Liver (tissue), 10 donors: ENCODE results near the gene EHD2. TPM values are rescaled to one million over a fixed set of nuclear protein-coding genes. Genes with fewer than 3 reads are reported as not detected.

Experiments used
- DNase-seq: peaks from one replicate; pipeline ENCODE4 v3.0.0-alpha.2; 2017; ENCODE audit warnings: low spot score
- H3K27ac ChIP-seq, 2 donors: one replicate each; pipeline ENCODE4 v1.7.0; 2013; ENCODE audit warnings: inconsistent platforms in 2 of 2, low read length in 2 of 2, control low read depth in 1 of 2, low read depth in 1 of 2, mild to moderate bottlenecking in 1 of 2
- H3K27me3 ChIP-seq, 4 donors: one replicate each; pipeline versions ENCODE4 v1.6.1 to v1.7.0; 2013; ENCODE audit warnings: low read length in 3 of 4, inconsistent platforms in 1 of 4, mild to moderate bottlenecking in 1 of 4, moderate library complexity in 1 of 4; ENCODE audit not compliant: control insufficient read depth in 4 of 4, insufficient read depth in 4 of 4
- H3K36me3 ChIP-seq, 4 donors: one replicate each; pipeline versions ENCODE4 v1.6.1 to v1.7.0; 2013; ENCODE audit warnings: low read length in 3 of 4, mild to moderate bottlenecking in 3 of 4, low read depth in 1 of 4, moderate library complexity in 1 of 4; ENCODE audit not compliant: control insufficient read depth in 4 of 4, insufficient read depth in 3 of 4
- H3K4me1 ChIP-seq, 4 donors: one replicate each; pipeline versions ENCODE4 v1.6.1 to v1.7.0; 2013; ENCODE audit warnings: low read length in 3 of 4, mild to moderate bottlenecking in 3 of 4, moderate library complexity in 1 of 4; ENCODE audit not compliant: control insufficient read depth in 4 of 4, insufficient read depth in 4 of 4
- H3K4me3 ChIP-seq, 3 donors: one replicate each; pipeline versions ENCODE4 v1.6.1 to v1.7.0; 2013; ENCODE audit warnings: low read length in 3 of 3, control low read depth in 1 of 3, low read depth in 1 of 3, mild to moderate bottlenecking in 1 of 3
- H3K9ac ChIP-seq, 2 donors: one replicate each; pipeline ENCODE4 v1.7.0; 2013; ENCODE audit warnings: low read length in 2 of 2, mild to moderate bottlenecking in 2 of 2, moderate library complexity in 2 of 2, control low read depth in 1 of 2, low read depth in 1 of 2
- H3K9me3 ChIP-seq, 4 donors: one replicate each; pipeline versions ENCODE4 v1.6.1 to v1.7.0; 2013; ENCODE audit warnings: low read length in 3 of 4; ENCODE audit not compliant: control insufficient read depth in 4 of 4
- CTCF ChIP-seq: fragments of 150-350 bp; IDR thresholded peaks from 2 replicates; pipeline ENCODE4 v1.5.1; 2017; ENCODE audit warnings: improper control_type of control experiment, low read depth, low read length; ENCODE audit not compliant: missing input control
- FOXA1 ChIP-seq: IDR thresholded peaks from 2 replicates; pipeline ENCODE4 v1.6.1; 2016; ENCODE audit warnings: antibody characterized with exemption
- NR2F2 ChIP-seq: IDR thresholded peaks from 2 replicates; pipeline ENCODE4 v1.6.1; 2016; ENCODE audit warnings: antibody characterized with exemption
- RAD21 ChIP-seq, 2 donors: IDR thresholded peaks; 2 replicates each; pipeline ENCODE4 v1.6.1; 2016; ENCODE audit warnings: antibody characterized with exemption in 2 of 2, mild to moderate bottlenecking in 2 of 2
- SP1 ChIP-seq: IDR thresholded peaks from 2 replicates; pipeline ENCODE4 v1.6.1; 2018; ENCODE audit warnings: antibody characterized with exemption, mild to moderate bottlenecking
- WGBS: extraction: QIAGEN DNeasy Blood & Tissue Kit; methylation state at CpG from one replicate; pipeline ENCODE4 v1.1.7; 2013; 5-methylcytosine and 5-hydroxymethylcytosine counted together
- polyA plus RNA-seq, 2 donors: library from polyadenylated mRNA; stranded (reverse) in 1 of 2; unstranded in 1 of 2; fragments of 200-250 nt in 1 of 2; fragments of >200 nt in 1 of 2; fragmentation: Nextera tagmentation in 1 of 2; extraction: Ambion mirVana in 1 of 2; gene quantifications; one replicate each; pipeline versions ENCODE4 v1.2.1 to v1.2.3, GENCODE V29; 2013 to 2015
- small RNA-seq: library from RNA; depleted of rRNA; stranded (forward); fragments of <200 nt; gene quantifications from one replicate; pipeline ENCODE3, GENCODE V24; 2014
- total RNA-seq, 2 donors: library from RNA; depleted of rRNA; stranded (reverse); fragments of >200 nt; gene quantifications; one replicate each; pipeline ENCODE4 v1.2.3, GENCODE V29; 2014
- TF ChIP-seq, protein P1 (sequence below): IDR thresholded peaks from 2 replicates; pipeline ENCODE4 v1.6.1; 2016; ENCODE audit warnings: antibody characterized with exemption
- TF ChIP-seq, protein P2 (sequence below): IDR thresholded peaks from 2 replicates; pipeline ENCODE4 v1.6.1; 2016; ENCODE audit warnings: antibody characterized with exemption
- donor health status: healthy.
- donor health status: healthy.
- donor health status: healthy.
- donor health status: healthy.
- donor health status: healthy.

The EHD2 gene
- total and polyA plus RNA-seq, 4 donors: 3.2 to 7.9 (median 5.8) TPM

DNA sequence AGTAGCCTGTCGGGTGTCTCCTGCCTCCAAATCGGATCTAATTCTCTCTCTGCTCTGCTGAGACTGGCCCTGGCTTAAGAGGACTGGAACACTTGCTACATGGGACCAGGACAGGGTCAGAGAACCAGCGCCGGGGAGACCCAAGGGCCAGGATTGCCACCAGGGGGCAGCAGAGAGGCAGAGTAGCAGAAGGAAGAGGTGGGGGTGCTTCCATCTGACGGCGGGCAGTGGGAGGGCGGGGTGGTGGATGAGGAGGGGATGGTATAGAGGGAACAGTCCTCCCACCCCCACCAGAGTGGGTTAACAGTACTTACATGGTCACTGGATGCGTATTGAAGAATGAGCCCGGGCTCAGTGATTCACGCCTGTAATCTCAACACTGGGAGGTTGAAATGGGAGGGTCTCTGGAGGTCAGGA lies 77.2 kb downstream of the EHD2 start:
- 15% methylated on average over 10 of the region's 10 CpGs for WGBS
- H3K4me1 ChIP-seq: peaks cover 0 to 3% (median 0%) of the 10 kb centered on the region in 4 donors
- DNase-seq: peak; percentile 86
- H3K4me3 ChIP-seq: no peak overlapping the region
- no peaks in the 10 kb centered on the region for H3K27me3 ChIP-seq
- H3K9ac ChIP-seq: no peak overlapping the region
- TF ChIP-seq SP1 (no peak), CTCF (peak; percentile 68), NR2F2 (no peak), RAD21 (IDR thresholded peaks at IDR 0.05) (peak; percentile 52 to 74)
- TF ChIP-seq, protein P1, sequence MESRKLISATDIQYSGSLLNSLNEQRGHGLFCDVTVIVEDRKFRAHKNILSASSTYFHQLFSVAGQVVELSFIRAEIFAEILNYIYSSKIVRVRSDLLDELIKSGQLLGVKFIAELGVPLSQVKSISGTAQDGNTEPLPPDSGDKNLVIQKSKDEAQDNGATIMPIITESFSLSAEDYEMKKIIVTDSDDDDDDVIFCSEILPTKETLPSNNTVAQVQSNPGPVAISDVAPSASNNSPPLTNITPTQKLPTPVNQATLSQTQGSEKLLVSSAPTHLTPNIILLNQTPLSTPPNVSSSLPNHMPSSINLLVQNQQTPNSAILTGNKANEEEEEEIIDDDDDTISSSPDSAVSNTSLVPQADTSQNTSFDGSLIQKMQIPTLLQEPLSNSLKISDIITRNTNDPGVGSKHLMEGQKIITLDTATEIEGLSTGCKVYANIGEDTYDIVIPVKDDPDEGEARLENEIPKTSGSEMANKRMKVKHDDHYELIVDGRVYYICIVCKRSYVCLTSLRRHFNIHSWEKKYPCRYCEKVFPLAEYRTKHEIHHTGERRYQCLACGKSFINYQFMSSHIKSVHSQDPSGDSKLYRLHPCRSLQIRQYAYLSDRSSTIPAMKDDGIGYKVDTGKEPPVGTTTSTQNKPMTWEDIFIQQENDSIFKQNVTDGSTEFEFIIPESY: no peak
- no peak overlapping the region for H3K27ac ChIP-seq
- H3K36me3 ChIP-seq: peaks cover 1 to 3% (median 1%) of the 10 kb centered on the region in 4 donors
- H3K9me3 ChIP-seq: no peaks in the 10 kb centered on the region

DNA sequence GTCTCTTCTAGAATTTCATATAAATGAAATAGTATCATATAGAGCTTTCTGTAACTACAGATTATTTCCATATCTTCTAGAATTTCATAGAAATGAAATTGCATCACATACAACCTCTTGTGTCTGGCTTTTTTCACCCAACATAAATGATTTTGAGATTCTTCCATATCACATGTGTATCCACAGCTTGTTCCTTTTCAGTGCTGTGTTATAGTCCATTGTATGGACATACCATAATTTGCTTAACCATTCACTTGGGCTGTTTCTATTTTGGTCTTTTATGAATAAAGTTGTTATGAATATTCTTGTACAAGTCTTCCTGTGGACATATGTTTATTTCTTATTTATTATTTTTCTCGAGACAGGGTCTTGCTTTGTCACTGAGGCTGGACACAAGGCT lies 79.4 kb downstream of the EHD2 start:
- TF ChIP-seq, protein P2, sequence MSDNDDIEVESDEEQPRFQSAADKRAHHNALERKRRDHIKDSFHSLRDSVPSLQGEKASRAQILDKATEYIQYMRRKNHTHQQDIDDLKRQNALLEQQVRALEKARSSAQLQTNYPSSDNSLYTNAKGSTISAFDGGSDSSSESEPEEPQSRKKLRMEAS: no peak
- TF ChIP-seq FOXA1: no peak
- WGBS: 90% methylated on average over 1 of the region's 1 CpG

More for the DNA sequence above, 79.4 kb downstream of the EHD2 start:
- Histone ChIP-seq H3K9ac (no peak overlapping the region), H3K4me3 (no peak overlapping the region), H3K27ac (no peak overlapping the region), H3K27me3 (no peaks in the 10 kb centered on the region), H3K36me3 (peaks cover 0 to 1% (median 0%) of the 10 kb centered on the region in 4 donors), H3K4me1 (peaks cover 0 to 3% (median 0%) of the 10 kb centered on the region in 4 donors), H3K9me3 (no peaks in the 10 kb centered on the region)
- no peak for DNase-seq

Small RNA genes lying within 50 kb of the gene (small RNA-seq; reads per million reads assigned to genes)
- gene SNORD23: not detected

Other genes with a start within 250 kb of the EHD2 start
- gene SLC8A2, start 241.5 kb upstream of the EHD2 start, total RNA-seq: under 1 TPM in 1 of 2 donors, not detected in 1; 0.25 TPM
- under 1 TPM in 1 of 2 donors, not detected in 1; 0.01 TPM for gene SLC8A2, start 241.5 kb upstream of the EHD2 start, polyA plus RNA-seq
- 1 to 10 TPM; 2.3 to 3.6 TPM for gene KPTN, start 229.2 kb upstream of the EHD2 start, total RNA-seq
- gene KPTN, start 229.2 kb upstream of the EHD2 start, polyA plus RNA-seq: 1 to 10 TPM; 4.4 to 6.0 TPM
- 100 to 1,000 TPM in 1 of 2 donors, 10 to 100 TPM in 1; 73.4 to 116 TPM for gene NAPA, start 198.4 kb upstream of the EHD2 start, total RNA-seq
- 100 to 1,000 TPM; 125 to 132 TPM for gene NAPA, start 198.4 kb upstream of the EHD2 start, polyA plus RNA-seq
- under 1 TPM; 0.05 to 0.08 TPM for gene ZNF541, start 140.3 kb upstream of the EHD2 start, total RNA-seq
- gene ZNF541, start 140.3 kb upstream of the EHD2 start, polyA plus RNA-seq: under 1 TPM in 1 of 2 donors, not detected in 1; 0.09 TPM
- gene BICRA, start 104.3 kb upstream of the EHD2 start, total RNA-seq: 1 to 10 TPM; 3.0 to 8.9 TPM
- gene BICRA, start 104.3 kb upstream of the EHD2 start, polyA plus RNA-seq: 1 to 10 TPM in 1 of 2 donors, under 1 TPM in 1; 0.63 to 2.9 TPM
- 10 to 100 TPM; 38.3 to 38.9 TPM for gene NOP53, start 32.1 kb downstream of the EHD2 start, total RNA-seq
- 10 to 100 TPM; 25.8 to 85.5 TPM for gene NOP53, start 32.1 kb downstream of the EHD2 start, polyA plus RNA-seq
- gene SELENOW, start 65.3 kb downstream of the EHD2 start, total RNA-seq: 10 to 100 TPM; 28.2 to 50.0 TPM
- 100 to 1,000 TPM in 1 of 2 donors, 10 to 100 TPM in 1; 84.8 to 102 TPM for gene SELENOW, start 65.3 kb downstream of the EHD2 start, polyA plus RNA-seq
- not detected for gene TPRX1, start 91.1 kb downstream of the EHD2 start, total RNA-seq
- not detected for gene TPRX1, start 91.1 kb downstream of the EHD2 start, polyA plus RNA-seq
- gene CRX, start 108.5 kb downstream of the EHD2 start, total RNA-seq: not detected
- under 1 TPM in 1 of 2 donors, not detected in 1; 0.04 TPM for gene CRX, start 108.5 kb downstream of the EHD2 start, polyA plus RNA-seq
- not detected for gene TPRX2, start 145.8 kb downstream of the EHD2 start, total RNA-seq
- gene TPRX2, start 145.8 kb downstream of the EHD2 start, polyA plus RNA-seq: not detected
- gene SULT2A1, start 172.9 kb downstream of the EHD2 start, total RNA-seq: 100 to 1,000 TPM in 1 of 2 donors, 10 to 100 TPM in 1; 22.9 to 655 TPM
- 100 to 1,000 TPM; 726 to 892 TPM for gene SULT2A1, start 172.9 kb downstream of the EHD2 start, polyA plus RNA-seq